Panc1 (cell line): ENCODE measurements around the gene SPARCL1. TPM values are rescaled to one million over a fixed set of nuclear protein-coding genes. Genes with fewer than 3 reads are reported as not detected.

Source experiments
- ATAC-seq: fragments of 200-7000 bp; cut with Tn5 transposase; 2 replicates; pipeline ENCODE4 v1.9.1; 2020; ENCODE audit warnings: mild to moderate bottlenecking, moderate library complexity
- BruUV-seq: library from RNA; stranded (reverse); fragments of 400-500 nt; replicated peaks from 2 replicates; lab custom pipeline; 2021; lab: Mats Ljungman, UMichigan
- CTCF ChIA-PET: fragments of 300-600 bp; sonication (Branson Sonifier 250); formaldehyde crosslinking; loops from one replicate; lab custom pipeline; 2022; ENCODE audit warnings: antibody characterized with exemption; lab: Charles Lee
- POLR2A ChIA-PET: fragments of 300-600 bp; sonication (Branson Sonifier 250); formaldehyde crosslinking; loops from one replicate; lab custom pipeline; 2022; ENCODE audit warnings: antibody characterized with exemption; lab: Charles Lee
- DNase-seq: peaks from one replicate; pipeline ENCODE4 v3.0.0-alpha.2; 2010; ENCODE audit warnings: low read depth, low spot score
- H3K27ac ChIP-seq: 2 replicates; pipeline ENCODE4 v1.5.1; 2011; ENCODE audit warnings: mild to moderate bottlenecking, low read length, inconsistent platforms
- H3K27me3 ChIP-seq: fragments of 200-500 bp; sonication (Bioruptor generic); 2 replicates; pipeline ENCODE4 v1.6.0; 2014; ENCODE audit warnings: low read length, inconsistent platforms; ENCODE audit not compliant: control insufficient read depth, insufficient read depth
- H3K36me3 ChIP-seq: fragments of 200-500 bp; sonication (Bioruptor generic); 2 replicates; pipeline ENCODE4 v1.5.1; 2014; ENCODE audit warnings: inconsistent platforms, mild to moderate bottlenecking, low read length, moderate library complexity; ENCODE audit not compliant: control insufficient read depth, insufficient read depth
- H3K4me1 ChIP-seq: 2 replicates; pipeline ENCODE4 v1.5.1; 2011; ENCODE audit warnings: inconsistent platforms, mild to moderate bottlenecking, low read length, moderate library complexity; ENCODE audit not compliant: control insufficient read depth, insufficient read depth
- H3K4me3 ChIP-seq, 2 experiments: 2 replicates each; pipeline ENCODE4 v1.5.1; 2011 to 2012; ENCODE audit warnings: low read depth in 2 of 2, low read length in 2 of 2, mild to moderate bottlenecking in 2 of 2, inconsistent platforms in 1 of 2, moderate library complexity in 1 of 2
- H3K9me3 ChIP-seq: fragments of 200-500 bp; sonication (Bioruptor generic); 2 replicates; pipeline ENCODE4 v1.5.1; 2014; ENCODE audit warnings: low read depth, mild to moderate bottlenecking, inconsistent platforms, low read length, moderate library complexity; ENCODE audit not compliant: control insufficient read depth, insufficient read depth
- CTCF ChIP-seq: fragments of 450-650 bp; IDR thresholded peaks from 2 replicates; pipeline ENCODE4 v1.5.1; 2017; ENCODE audit warnings: mild to moderate bottlenecking
- POLR2AphosphoS5 ChIP-seq: IDR thresholded peaks from 2 replicates; pipeline ENCODE4 v1.6.1; 2012; ENCODE audit warnings: mild to moderate bottlenecking, low read depth, low read length, moderate library complexity
- REST ChIP-seq, 2 experiments: IDR thresholded peaks; 2 replicates each; pipeline ENCODE4 v1.6.1; 2011 to 2012; ENCODE audit warnings: low read depth in 2 of 2, control low read depth in 1 of 2, low read length in 1 of 2, mild to moderate bottlenecking in 1 of 2, moderate library complexity in 1 of 2; ENCODE audit not compliant: insufficient read depth in 1 of 2
- SIN3A ChIP-seq: IDR thresholded peaks from 2 replicates; pipeline ENCODE4 v1.6.1; 2012; ENCODE audit warnings: low read depth, mild to moderate bottlenecking, low read length, moderate library complexity, borderline replicate concordance; ENCODE audit not compliant: insufficient read depth
- TCF7L2 ChIP-seq: IDR thresholded peaks from 2 replicates; pipeline ENCODE4 v1.6.1; 2011; ENCODE audit warnings: mild to moderate bottlenecking, low read depth, low read length, inconsistent platforms
- in situ Hi-C: cut with HindIII; loops from 2 replicates; pipeline ENCODE4 v1.10.0; 2016; ENCODE audit warnings: low sequenced_read_pairs, low pct_unique_long_range_greater_than_20kb
- intact Hi-C: fragments of 100-400 bp; cut with micrococcal nuclease; formaldehyde crosslinking; loops from one replicate; pipeline ENCODE4 v1.10.0; 2022; ENCODE audit not compliant: unreplicated experiment
- total RNA-seq: library from RNA; stranded (reverse); gene quantifications from one replicate; pipeline ENCODE4 v1.2.1, GENCODE V29; 2021; ENCODE audit not compliant: unreplicated experiment

Gene SPARCL1
- total RNA-seq, 1 experiment from 2014 or later: 0.57 TPM

GRCh38 chr4:87521757-87522374, 7.3 kb downstream of the SPARCL1 start:
- intact Hi-C loops: no loop called here
- ATAC-seq (no peak), DNase-seq (no peak)
- ChIA-PET CTCF (no interaction called here), POLR2A (no interaction called here)
- no peak overlapping the region for H3K27ac ChIP-seq
- BruUV-seq: no TSS peak
- in situ Hi-C loops: no loop called here
- 0 out of 2 replicates have a peak, but pooled peaks cover 3% of the 10 kb centered on the region for H3K9me3 ChIP-seq
- no peak overlapping the region for H3K4me3 ChIP-seq
- no peaks in the 10 kb centered on the region for H3K4me1 ChIP-seq
- no peaks in the 10 kb centered on the region for H3K36me3 ChIP-seq
- TF ChIP-seq POLR2AphosphoS5: no peak
- TF ChIP-seq CTCF: no peak
- no peak for TF ChIP-seq REST (IDR thresholded peaks at IDR 0.05; ENCODE audit: insufficient read depth in 1 of 2, low read depth in 2 of 2, low read length in 1 of 2)
- TF ChIP-seq SIN3A: no peak
- no peak for TF ChIP-seq TCF7L2
- no peaks in the 10 kb centered on the region for H3K27me3 ChIP-seq

- intact Hi-C loops: no loop called here
- 0 out of 2 replicates have a peak, but pooled peaks cover 3% of the 10 kb centered on the region for H3K9me3 ChIP-seq
- in situ Hi-C loops: no loop called here
- ATAC-seq (no peak), DNase-seq (no peak)
- CTCF ChIA-PET: no interaction called here
- BruUV-seq: no TSS peak
- H3K4me3 ChIP-seq: no peak overlapping the region
- no peak overlapping the region for H3K27ac ChIP-seq
- no peaks in the 10 kb centered on the region for H3K36me3 ChIP-seq
- POLR2A ChIA-PET: no interaction called here
- TF ChIP-seq CTCF: no peak
- no peak for TF ChIP-seq TCF7L2
- no peak for TF ChIP-seq SIN3A
- no peak for TF ChIP-seq REST (IDR thresholded peaks at IDR 0.05; ENCODE audit: insufficient read depth in 1 of 2, low read depth in 2 of 2, low read length in 1 of 2)
- TF ChIP-seq POLR2AphosphoS5: no peak
- H3K4me1 ChIP-seq: no peaks in the 10 kb centered on the region
- no peaks in the 10 kb centered on the region for H3K27me3 ChIP-seq
Observed at GRCh38 chr4:87521319-87521718, 7.9 kb downstream of the SPARCL1 start.
